K562 (cell line): Measurements from ENCODE around the gene SNX14. TPM values are rescaled to one million over a fixed set of nuclear protein-coding genes. Genes with fewer than 3 reads are reported as not detected.

ENCODE experiments used
- CHCHD3 ChIP-seq: fragments of 250-450 bp; sonication (Bioruptor Pico); IDR thresholded peaks from 2 replicates; pipeline ENCODE4 v2.1.2; 2022; ENCODE audit warnings: mild to moderate bottlenecking
- DPF2 ChIP-seq: fragments of 450-650 bp; IDR thresholded peaks from 2 replicates; pipeline ENCODE4 v1.6.1; 2016
- GTF2A2 ChIP-seq: IDR thresholded peaks from 2 replicates; pipeline ENCODE4 v1.6.1; 2016; ENCODE audit warnings: mild to moderate bottlenecking, missing genetic modification characterization, missing compliant biosample characterization
- HNRNPK ChIP-seq: fragments of 200-400 bp; formaldehyde crosslinking; IDR thresholded peaks from one replicate; pipeline ENCODE4 v1.6.1; 2018; ENCODE audit warnings: mild to moderate bottlenecking, low read depth, low read length; ENCODE audit not compliant: poor library complexity, severe bottlenecking
- HNRNPUL1 ChIP-seq: fragments of 200-400 bp; formaldehyde crosslinking; IDR thresholded peaks from 2 replicates; pipeline ENCODE4 v1.6.1; 2017; ENCODE audit warnings: low read length
- HOMEZ ChIP-seq: fragments of 250-450 bp; sonication (Bioruptor Pico); IDR thresholded peaks from 2 replicates; pipeline ENCODE4 v1.4.0; 2020; ENCODE audit warnings: mild to moderate bottlenecking, moderate library complexity
- ILK ChIP-seq: fragments of 450-650 bp; IDR thresholded peaks from 2 replicates; pipeline ENCODE4 v1.6.1; 2016; ENCODE audit warnings: missing genetic modification characterization, low read depth, mild to moderate bottlenecking, missing compliant biosample characterization, moderate library complexity, borderline replicate concordance
- KDM2B ChIP-seq: fragments of 250-450 bp; sonication (Bioruptor Pico); IDR thresholded peaks from 2 replicates; pipeline ENCODE4 v1.8.0; 2021; ENCODE audit warnings: mild to moderate bottlenecking, moderate library complexity
- KLF1 ChIP-seq: fragments of 450-650 bp; IDR thresholded peaks from 2 replicates; pipeline ENCODE4 v1.6.1; 2016; ENCODE audit warnings: missing genetic modification characterization, missing compliant biosample characterization
- KLF10 ChIP-seq: fragments of 250-450 bp; sonication (Bioruptor Pico); IDR thresholded peaks from 2 replicates; pipeline ENCODE4 v1.6.1; 2021; ENCODE audit warnings: matching md5 sums
- KLF13 ChIP-seq: fragments of 450-650 bp; IDR thresholded peaks from 2 replicates; pipeline ENCODE4 v1.6.1; 2016; ENCODE audit warnings: missing genetic modification characterization, low read depth, mild to moderate bottlenecking, missing compliant biosample characterization, moderate library complexity, borderline replicate concordance
- MAX ChIP-seq: sonication (generic); formaldehyde crosslinking; IDR thresholded peaks from 2 replicates; pipeline ENCODE4 v1.9.0; 2022; ENCODE audit warnings: mild to moderate bottlenecking, missing genetic modification reagents
- MXI1 ChIP-seq: IDR thresholded peaks from 2 replicates; pipeline ENCODE4 v1.6.1; 2011; ENCODE audit warnings: low read depth, mild to moderate bottlenecking, improper control_type of control experiment, low read length
- NBN ChIP-seq: fragments of 450-650 bp; IDR thresholded peaks from 2 replicates; pipeline ENCODE4 v1.6.1; 2016; ENCODE audit warnings: low read depth, mild to moderate bottlenecking
- NFIX ChIP-seq: fragments of 250-450 bp; sonication (Bioruptor Pico); IDR thresholded peaks from 2 replicates; pipeline ENCODE4 v1.4.0; 2020; ENCODE audit warnings: low read depth, mild to moderate bottlenecking, moderate library complexity
- NR2C2 ChIP-seq, 2 experiments: fragments of 200-800 bp in 1 of 2; sonication (Bioruptor generic) in 1 of 2; sonication (generic) in 1 of 2; formaldehyde crosslinking in 1 of 2; IDR thresholded peaks; 2 replicates each; pipeline versions ENCODE4 v1.6.1 to v1.8.0; 2016 to 2022; ENCODE audit warnings: mild to moderate bottlenecking in 1 of 2, missing compliant biosample characterization in 1 of 2, missing genetic modification characterization in 1 of 2, missing genetic modification reagents in 1 of 2
- NRF1 ChIP-seq, 2 experiments: fragments of 450-650 bp; IDR thresholded peaks in 1 of 2; conservative IDR thresholded peaks in 1 of 2; 2 replicates each; pipeline ENCODE4 v1.6.1; 2014; ENCODE audit warnings: mild to moderate bottlenecking in 2 of 2
- POU5F1 ChIP-seq: fragments of 150-350 bp; IDR thresholded peaks from 2 replicates; pipeline ENCODE4 v1.6.1; 2014; ENCODE audit warnings: borderline replicate concordance, low read length, low read depth, mild to moderate bottlenecking; ENCODE audit not compliant: partially characterized antibody
- SMARCA5 ChIP-seq: fragments of 450-650 bp; IDR thresholded peaks from 2 replicates; pipeline ENCODE4 v1.6.1; 2016
- WHSC1 ChIP-seq: IDR thresholded peaks from one replicate; pipeline ENCODE4 v1.6.1; 2012; ENCODE audit warnings: low read length, control low read depth, inconsistent platforms
- ZBTB33 ChIP-seq: sonication (generic); formaldehyde crosslinking; IDR thresholded peaks from 2 replicates; pipeline ENCODE4 v1.8.1; 2023; ENCODE audit warnings: mild to moderate bottlenecking, missing genetic modification reagents
- ZC3H8 ChIP-seq: fragments of 450-650 bp; IDR thresholded peaks from 2 replicates; pipeline ENCODE4 v1.6.1; 2017
- ZNF217 ChIP-seq: sonication (generic); formaldehyde crosslinking; IDR thresholded peaks from 2 replicates; pipeline ENCODE4 v1.8.0; 2022; ENCODE audit warnings: mild to moderate bottlenecking, missing genetic modification reagents
- ZNF232 ChIP-seq: sonication (generic); formaldehyde crosslinking; IDR thresholded peaks from 2 replicates; pipeline ENCODE4 v1.8.0; 2022; ENCODE audit warnings: mild to moderate bottlenecking, missing genetic modification reagents
- ZNF561 ChIP-seq: fragments of 450-650 bp; formaldehyde crosslinking; conservative IDR thresholded peaks from 2 replicates; pipeline ENCODE4 v1.4.0; 2020; ENCODE audit warnings: mild to moderate bottlenecking, moderate library complexity
- ZNF707 ChIP-seq: fragments of 250-450 bp; sonication (Bioruptor Pico); conservative IDR thresholded peaks from 2 replicates; pipeline ENCODE4 v1.8.0; 2022; ENCODE audit warnings: inconsistent platforms, mild to moderate bottlenecking, moderate library complexity
- ZNF76 ChIP-seq: fragments of 250-450 bp; sonication (Bioruptor Pico); IDR thresholded peaks from 2 replicates; pipeline ENCODE4 v1.4.0; 2020; ENCODE audit warnings: mild to moderate bottlenecking, moderate library complexity, borderline replicate concordance
- polyA plus RNA-seq, 8 experiments: library from polyadenylated mRNA; depleted of rRNA in 4 of 8; stranded (reverse) in 5 of 8; unstranded in 3 of 8; fragments of >200 nt; fragmentation: Nextera tagmentation in 2 of 8; fragmentation: Illumina TruSeq in 1 of 8; extraction: Ambion mirVana in 2 of 8; extraction: Trizol in 1 of 8; gene quantifications; 2 replicates each; pipeline versions ENCODE4 v1.2.1 to v1.2.3, GENCODE V29; 2011 to 2014; ENCODE audit warnings: inconsistent platforms in 1 of 8, missing spikeins in 1 of 8
- total RNA-seq, 7 experiments: library from RNA; depleted of rRNA in 6 of 7; stranded (reverse); fragments of >200 nt in 6 of 7; fragmentation: Illumina TruSeq in 2 of 7; extraction: Trizol in 2 of 7; gene quantifications; 2 replicates each; pipeline versions ENCODE4 v1.2.1 to v1.2.3, GENCODE V29; 2011 to 2021; ENCODE audit warnings: low replicate concordance in 1 of 7

The SNX14 gene
- total and polyA plus RNA-seq, 9 of the 15 experiments (the other 6 are each of a cell fraction or from before 2014, with no cell fraction given), result 46.5 to 140 (median 71.2) TPM

- TF ChIP-seq ZC3H8 (no peak), NBN (peak; percentile 21; the same call in 1 of the 2 replicates), MXI1 (0 out of 2 replicates have a peak, but pooled peaks have one; percentile 14), ZNF561 (no peak), HNRNPUL1 (no peak), ZNF232 (CRISPR knock-in tag) (0 out of 2 replicates have a peak, but pooled peaks have one; percentile 14), KLF13 (tag) (peak; percentile 74; the same call in 1 of the 2 replicates), KLF1 (tag) (peak; percentile 4; the same call in 1 of the 2 replicates), HOMEZ (no peak), NRF1 (conservative IDR thresholded peaks at IDR 0.05 in 1 of 2, IDR thresholded peaks at IDR 0.05 in 1 of 2) (peak; percentile 97), ZNF707 (CRISPR knock-in tag) (no peak), DPF2 (no peak; the same call in 1 of the 2 replicates), POU5F1 (no peak), SMARCA5 (no peak), HNRNPK (no peak), ZBTB33 (CRISPR knock-in tag) (peak; percentile 22), KDM2B (CRISPR knock-in tag) (no peak), NFIX (CRISPR knock-in tag) (no peak), NR2C2 (CRISPR knock-in tag; IDR thresholded peaks at IDR 0.05) (peak; percentile 56; the same call in 1 of the 2 replicates), NR2C2 (tag; IDR thresholded peaks at IDR 0.05) (peak; percentile 82), KLF10 (CRISPR knock-in tag) (no peak), ILK (tag) (no peak), WHSC1 (no peak), MAX (peak; percentile 96), ZNF76 (no peak), CHCHD3 (CRISPR knock-in tag) (no peak), ZNF217 (CRISPR knock-in tag) (no peak), GTF2A2 (no peak)
These were observed at the start of gene SNX14 (continued) for GRCh38 chr6:85593438-85594196.
